ENCODE results near the gene CDH23. TPM values are rescaled to one million over a fixed set of nuclear protein-coding genes. Genes with fewer than 3 reads are reported as not detected.

CDH23 gene
- total RNA-seq, 1 donor from 2014 or later, result not detected

DNA sequence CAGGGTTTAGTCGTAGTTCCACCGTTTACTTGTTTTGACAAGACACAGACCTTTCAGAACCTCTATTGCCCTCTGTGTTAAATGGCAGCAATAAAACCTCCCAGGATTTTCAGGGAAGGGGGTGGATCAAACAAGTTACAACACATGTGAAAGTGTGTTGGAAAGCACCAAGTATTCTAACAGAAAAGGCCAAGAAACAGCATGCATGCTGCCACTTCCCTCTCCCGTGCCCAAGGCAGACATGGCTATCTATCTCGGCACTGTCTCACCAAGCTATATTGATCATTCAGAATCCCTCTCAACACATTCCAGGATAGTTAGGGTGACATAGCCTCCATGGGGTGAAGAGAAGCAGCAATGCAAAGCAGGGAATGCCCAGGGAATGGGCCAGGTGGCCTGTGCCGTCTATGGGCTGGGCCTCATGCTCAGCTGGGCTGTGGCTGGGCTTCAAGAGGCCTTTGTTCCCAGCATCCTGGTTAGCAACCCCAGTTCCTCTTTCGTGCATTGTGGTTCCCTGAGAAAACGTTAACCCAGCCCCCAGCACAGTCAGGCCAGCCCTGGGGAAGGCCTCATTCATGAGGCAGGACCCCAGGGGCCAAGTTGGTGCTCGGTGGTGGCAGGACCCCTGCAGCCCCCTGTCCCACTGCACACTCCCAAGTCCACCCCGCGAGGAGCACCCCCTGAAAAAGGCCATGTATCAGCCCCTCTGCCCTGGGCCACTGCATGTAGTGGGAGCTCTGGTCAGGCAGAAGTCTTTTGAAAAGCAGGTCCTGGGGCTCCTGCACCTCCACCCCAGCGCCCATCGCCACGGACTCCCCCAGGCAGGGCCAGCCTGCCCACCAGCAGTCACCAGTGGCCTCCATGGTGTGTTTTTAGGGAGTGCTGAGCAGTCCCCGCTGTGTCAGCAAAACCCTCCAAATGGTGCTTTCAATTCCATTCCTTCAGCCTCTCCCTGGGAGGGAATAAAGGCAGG is 351.1 kb downstream of the CDH23 start:
- Mint-ChIP-seq H3K4me3 (ENCODE audit: unreplicated experiment) (no peak overlapping the region), H3K36me3 (ENCODE audit: low read depth) (no peaks in the 10 kb centered on the region), H3K9me3 (ENCODE audit: low read depth) (peaks cover 2% of the 10 kb centered on the region)

DNA sequence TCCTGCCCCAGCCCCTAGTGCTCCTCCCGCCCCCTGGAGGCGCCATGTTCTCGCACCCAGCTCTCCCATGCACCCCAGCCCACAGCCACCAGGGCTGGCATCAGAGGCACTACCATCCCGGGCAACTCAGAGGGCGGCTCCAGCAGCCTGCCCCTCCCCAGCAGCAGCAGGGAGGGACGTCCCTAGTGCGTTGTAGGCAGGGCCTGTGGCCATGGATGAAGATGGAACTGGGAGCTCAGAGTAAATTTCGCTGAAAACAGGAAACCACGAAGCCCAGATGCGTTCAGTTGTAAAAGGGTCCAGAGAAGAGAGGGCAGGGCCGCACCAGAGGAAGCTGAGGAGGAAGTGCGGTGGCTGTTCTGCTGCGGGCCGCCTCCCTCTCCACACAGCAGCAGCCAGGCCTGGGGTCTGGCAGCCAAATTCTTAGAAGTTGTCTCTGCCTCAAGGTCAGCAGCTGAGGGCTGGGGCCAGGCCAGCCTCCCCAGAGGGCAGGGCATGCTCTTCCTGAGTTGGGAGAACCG is 352.0 kb downstream of the CDH23 start:
- no peak for TF ChIP-seq CTCF (IDR thresholded peaks at IDR 0.05)

More for the DNA sequence above, 351.1 kb downstream of the CDH23 start:
- no peak for TF ChIP-seq CTCF (IDR thresholded peaks at IDR 0.05)
- Mint-ChIP-seq H3K27me3 (ENCODE audit: low read depth) (peaks cover 4% of the 10 kb centered on the region), H3K4me1 (ENCODE audit: low read depth) (no peaks in the 10 kb centered on the region), H3K27ac (ENCODE audit: unreplicated experiment) (no peak overlapping the region)
- DNase-seq (ENCODE audit: low spot score), result no peak

DNA sequence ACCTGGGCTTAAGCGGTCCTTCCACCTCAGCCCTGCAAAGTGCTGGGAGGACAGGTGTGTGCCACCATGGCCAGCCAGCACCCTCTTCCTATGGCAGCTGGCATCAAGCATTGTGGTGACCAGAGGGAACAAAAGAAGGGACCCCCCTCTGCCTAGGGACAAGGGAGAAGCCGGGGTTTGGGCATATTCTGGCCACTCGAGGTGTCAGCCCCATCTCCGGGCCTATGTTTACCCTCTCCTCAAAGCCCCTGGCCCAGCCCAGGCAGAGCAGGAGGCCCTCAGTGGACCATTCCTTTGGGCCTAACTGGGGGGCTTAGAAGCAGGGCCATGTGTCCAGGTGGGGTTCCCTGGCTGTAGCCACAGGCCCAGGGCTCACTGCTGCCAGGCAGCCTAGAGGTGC is 352.7 kb downstream of the CDH23 start:
- no peak overlapping the region for H3K27ac Mint-ChIP-seq (ENCODE audit: unreplicated experiment)
- peaks cover 4% of the 10 kb centered on the region for H3K27me3 Mint-ChIP-seq (ENCODE audit: low read depth)
- no peak for DNase-seq (ENCODE audit: low spot score)
- H3K36me3 Mint-ChIP-seq (ENCODE audit: low read depth), result no peaks in the 10 kb centered on the region
- H3K4me3 Mint-ChIP-seq (ENCODE audit: unreplicated experiment), result no peak overlapping the region
- H3K4me1 Mint-ChIP-seq (ENCODE audit: low read depth), result no peaks in the 10 kb centered on the region
- no peaks in the 10 kb centered on the region for H3K9me3 Mint-ChIP-seq (ENCODE audit: low read depth)
- TF ChIP-seq CTCF (IDR thresholded peaks at IDR 0.05), result no peak

More for the DNA sequence above, 352.0 kb downstream of the CDH23 start:
- Mint-ChIP-seq H3K9me3 (ENCODE audit: low read depth) (no peaks in the 10 kb centered on the region), H3K4me1 (ENCODE audit: low read depth) (no peaks in the 10 kb centered on the region), H3K27ac (ENCODE audit: unreplicated experiment) (no peak overlapping the region), H3K4me3 (ENCODE audit: unreplicated experiment) (no peak overlapping the region), H3K27me3 (ENCODE audit: low read depth) (peaks cover 4% of the 10 kb centered on the region), H3K36me3 (ENCODE audit: low read depth) (no peaks in the 10 kb centered on the region)
- no peak for DNase-seq (ENCODE audit: low spot score)

- Mint-ChIP-seq H3K27me3 (ENCODE audit: low read depth) (peaks cover 10% of the 10 kb centered on the region), H3K4me1 (ENCODE audit: low read depth) (no peaks in the 10 kb centered on the region), H3K4me3 (ENCODE audit: unreplicated experiment) (no peak overlapping the region)
Measured at GRCh38 chr10:71750124-71750841, 353.6 kb downstream of the CDH23 start.

More at GRCh38 chr10:71750124-71750841, 353.6 kb downstream of the CDH23 start:
- no peak for DNase-seq (ENCODE audit: low spot score)
- Mint-ChIP-seq H3K9me3 (ENCODE audit: low read depth) (no peaks in the 10 kb centered on the region), H3K27ac (ENCODE audit: unreplicated experiment) (no peak overlapping the region), H3K36me3 (ENCODE audit: low read depth) (no peaks in the 10 kb centered on the region)
- TF ChIP-seq CTCF (IDR thresholded peaks at IDR 0.05), result no peak
